GM23338 (cell line): Measurements from ENCODE around the gene GHRH.

Experiments used
- CTCF ChIP-seq, 2 experiments: fragments of 200-600 bp in 1 of 2; sonication (generic) in 1 of 2; conservative IDR thresholded peaks; 2 replicates each; pipeline versions ENCODE4 v1.5.1 to v1.6.1; 2016 to 2017; ENCODE audit warnings: antibody characterized with exemption in 2 of 2, low read depth in 2 of 2, mild to moderate bottlenecking in 2 of 2, moderate library complexity in 1 of 2
- EZH2 ChIP-seq: fragments of 200-600 bp; sonication (generic); IDR thresholded peaks from one replicate; pipeline ENCODE4 v1.8.0; 2017; ENCODE audit warnings: antibody characterized with exemption, mild to moderate bottlenecking, low read depth; ENCODE audit not compliant: unreplicated experiment
- EZH2phosphoT487 ChIP-seq: fragments of 200-600 bp; sonication (generic); IDR thresholded peaks from one replicate; pipeline ENCODE4 v1.8.1; 2018; ENCODE audit warnings: antibody characterized with exemption; ENCODE audit not compliant: unreplicated experiment
- POLR2AphosphoS5 ChIP-seq: IDR thresholded peaks from 2 replicates; pipeline ENCODE4 v1.6.1; 2016; ENCODE audit warnings: antibody characterized with exemption, low read depth

- no peak for TF ChIP-seq EZH2phosphoT487
- TF ChIP-seq CTCF (conservative IDR thresholded peaks at IDR 0.05; ENCODE audit: low read depth in 2 of 2): no peak
- TF ChIP-seq POLR2AphosphoS5: no peak
- TF ChIP-seq EZH2: no peak
These were observed 24.0 kb downstream of the GHRH start for GRCh38 chr20:37237656-37238055.
